Stimulated activated CD8-positive, alpha-beta memory T cell treated with anti-CD3 and anti-CD28 coated beads, Interleukin-12 subunit alpha, Interleukin-12 subunit beta, amount 100 ng/mL, for 1 hour (primary cell): ENCODE data around the gene NR3C2.
"Not testable (repeated sequence)": the region's sequence is repeated elsewhere in the genome, so short reads cannot be mapped to it uniquely, and the experiment has no call there.

Experiments
- DNase-seq: peaks from one replicate; pipeline ENCODE4 v3.0.0-alpha.2; 2020; ENCODE audit warnings: low read depth

The NR3C2 gene

DNA sequence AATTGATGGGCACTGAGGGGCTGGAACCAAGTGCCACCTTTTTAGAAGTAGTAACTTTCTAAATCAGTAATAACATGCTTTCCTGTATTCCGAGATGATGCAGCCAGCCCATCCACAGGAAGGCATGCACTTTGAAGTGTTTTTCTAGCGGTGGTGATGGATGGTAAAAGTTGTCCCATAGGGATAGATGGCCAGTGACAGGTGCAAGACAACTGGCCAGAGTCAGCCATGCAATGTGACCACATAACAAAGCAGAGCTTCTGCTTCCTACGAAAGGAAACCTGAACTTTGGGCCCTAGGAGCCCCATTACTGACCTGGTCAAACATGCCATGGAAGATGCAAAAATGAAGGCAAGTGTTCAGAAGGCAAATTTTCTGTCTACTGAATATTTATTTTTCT is 72.3 kb downstream of the NR3C2 start:
- no peak for DNase-seq

DNA sequence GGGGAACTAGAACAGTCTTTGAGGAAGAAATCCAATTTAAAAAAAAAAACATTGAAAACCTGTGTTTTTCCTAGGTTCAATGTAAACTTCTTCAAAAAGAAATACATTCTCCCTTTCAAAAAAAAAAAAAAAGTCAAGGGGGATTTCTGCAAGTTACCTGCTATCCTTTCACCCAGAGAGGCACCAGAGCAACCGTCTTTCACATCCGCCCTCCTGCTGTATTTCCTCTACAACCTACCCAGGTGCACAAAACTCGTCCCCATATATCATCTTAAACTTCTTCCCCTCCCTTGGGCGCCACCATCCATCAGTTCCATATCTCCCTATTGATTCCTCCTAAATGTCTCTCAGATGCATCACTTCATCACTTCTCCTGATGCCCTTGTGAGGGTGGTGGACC is 74.5 kb downstream of the NR3C2 start:
- no peak for DNase-seq

DNA sequence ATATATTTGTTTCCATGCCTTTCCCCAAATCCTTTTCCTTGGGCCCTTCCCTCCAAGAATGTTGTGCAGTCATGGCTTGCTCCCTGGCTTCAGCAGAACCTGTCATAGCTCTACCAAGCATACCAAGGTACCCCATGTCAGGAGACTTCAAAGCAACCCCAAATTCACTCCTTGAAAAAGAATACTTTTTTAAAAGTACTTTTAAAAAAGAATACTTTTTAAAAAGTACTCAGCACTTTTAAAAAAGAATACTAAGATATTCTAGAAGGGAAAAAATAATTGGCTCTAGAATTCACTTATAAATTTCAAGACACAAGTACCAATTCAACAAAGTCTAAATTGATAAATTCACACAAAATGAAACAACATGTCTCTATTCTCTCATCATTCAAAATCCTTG is 76.0 kb downstream of the NR3C2 start:
- DNase-seq, result no peak

DNA sequence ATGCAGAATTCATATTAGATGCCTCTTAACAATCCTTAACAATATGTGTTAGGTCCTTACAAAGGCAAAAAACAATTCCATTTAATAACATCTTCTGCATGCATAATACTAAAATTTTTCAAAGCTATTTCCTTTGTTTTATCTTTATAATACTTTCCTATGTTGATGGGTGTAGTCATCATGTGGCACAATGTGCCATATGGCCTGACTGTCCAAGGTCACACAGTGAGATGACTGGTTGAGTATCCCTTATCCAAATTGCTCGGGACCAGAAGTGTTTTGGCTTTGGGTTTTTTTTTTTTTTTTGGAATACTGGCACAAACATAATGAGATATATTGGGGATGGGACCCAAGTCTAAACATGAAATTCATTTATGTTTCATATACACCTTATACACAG is 77.7 kb downstream of the NR3C2 start:
- no peak for DNase-seq

DNA sequence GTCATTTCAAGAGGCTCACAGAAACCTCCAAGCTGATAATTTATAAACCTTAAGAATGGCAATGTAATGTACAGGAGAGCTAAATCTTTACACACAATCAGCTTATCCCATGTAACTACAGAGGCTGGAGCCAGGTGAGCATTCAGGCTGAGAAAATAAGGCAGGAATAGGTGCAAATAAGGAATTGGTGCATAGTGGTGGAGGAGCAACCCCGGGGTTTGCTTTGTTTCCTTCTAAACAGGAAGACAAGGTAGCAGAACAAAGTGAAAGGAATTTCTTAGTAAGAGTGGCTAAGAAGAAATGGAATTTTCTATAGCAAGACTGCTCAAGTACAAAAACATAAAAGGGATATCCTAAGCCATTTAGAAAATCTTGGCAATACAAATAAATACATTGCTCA is 82.4 kb downstream of the NR3C2 start:
- no peak for DNase-seq

DNA sequence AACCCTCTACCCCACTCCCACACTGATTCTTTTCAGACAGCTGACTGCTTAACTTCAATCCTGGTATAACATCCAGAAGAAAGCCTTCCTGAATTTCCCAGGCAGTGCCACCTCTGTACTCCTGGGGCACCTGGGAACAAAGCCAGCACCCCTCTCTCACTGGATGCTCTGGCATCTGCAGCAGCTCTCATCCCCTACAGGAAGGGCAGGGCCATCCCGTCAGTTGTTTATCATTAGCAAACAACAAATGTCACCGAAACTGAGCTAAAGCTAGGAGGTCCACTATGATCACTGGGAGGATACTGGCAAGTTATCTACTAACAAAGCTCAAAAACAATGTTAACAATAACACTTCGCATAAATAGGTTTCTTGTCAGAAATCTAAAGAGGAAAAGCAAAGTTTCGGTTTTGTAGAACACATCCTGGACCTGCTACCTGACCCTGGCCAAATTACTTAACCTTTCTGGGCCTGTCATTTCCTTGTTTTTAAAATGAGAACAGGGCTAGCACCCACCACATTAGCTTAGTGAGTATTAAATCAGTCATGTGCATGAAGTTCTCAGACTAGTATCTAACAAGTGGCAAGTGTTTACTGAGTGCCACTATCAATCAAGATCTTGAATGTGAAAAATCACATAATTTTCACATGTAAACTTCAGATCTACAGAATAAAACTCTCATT is 86.6 kb downstream of the NR3C2 start:
- no peak for DNase-seq

DNA sequence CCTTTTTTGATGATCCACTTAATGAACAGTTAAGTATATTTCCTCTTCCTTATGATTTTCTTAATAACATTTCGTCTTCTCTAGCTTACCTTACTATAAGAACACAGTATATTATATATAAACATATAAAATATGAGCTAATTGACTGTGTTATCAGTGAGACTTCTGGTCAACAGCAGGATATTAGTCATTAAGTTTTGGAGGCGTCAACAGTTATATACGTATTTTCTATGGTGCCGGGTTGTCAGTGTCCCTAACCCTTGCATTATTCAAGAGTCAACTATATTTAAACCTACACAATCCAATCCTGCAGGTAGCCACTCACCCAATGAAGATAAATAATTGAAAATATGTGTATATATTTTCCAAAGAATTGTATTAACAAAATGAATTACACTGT is 88.0 kb downstream of the NR3C2 start:
- no peak for DNase-seq

DNA sequence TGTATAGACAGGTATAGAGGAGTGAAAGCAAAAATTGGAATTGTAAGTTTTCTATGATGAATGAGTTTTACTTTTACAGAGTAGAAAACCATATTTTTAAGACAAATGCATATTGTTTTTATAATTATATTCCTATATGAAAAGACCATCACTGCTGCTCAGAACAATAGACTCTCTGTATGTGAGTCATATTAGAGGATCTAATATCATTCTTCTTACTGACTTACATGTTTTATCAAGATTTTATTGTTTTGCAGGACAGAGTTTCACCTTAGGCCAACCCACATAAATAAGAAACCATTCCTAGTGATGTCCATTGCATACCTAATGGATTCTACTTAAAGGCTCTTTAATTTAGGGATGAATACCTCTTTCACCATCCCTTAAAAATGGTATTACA is 88.6 kb downstream of the NR3C2 start:
- no peak for DNase-seq

DNA sequence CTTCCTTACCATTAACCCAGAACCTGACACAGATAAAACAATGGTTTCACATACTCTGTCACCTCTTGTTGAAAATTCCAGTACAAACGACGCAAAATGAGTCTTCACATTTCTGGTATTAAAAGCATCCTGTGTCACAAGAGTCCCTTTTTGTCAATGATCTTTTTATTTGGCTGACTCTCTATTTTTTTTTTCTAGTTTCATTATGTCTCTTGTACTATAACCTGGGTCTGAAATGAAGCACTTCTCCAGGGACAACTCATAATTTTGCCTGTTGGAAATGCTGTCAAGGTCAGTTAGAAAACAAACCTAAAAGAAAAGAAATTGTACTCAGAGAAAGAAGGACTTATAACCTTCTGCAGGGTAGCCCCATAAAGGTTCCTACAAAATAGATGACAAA is 93.1 kb downstream of the NR3C2 start:
- DNase-seq, result no peak

DNA sequence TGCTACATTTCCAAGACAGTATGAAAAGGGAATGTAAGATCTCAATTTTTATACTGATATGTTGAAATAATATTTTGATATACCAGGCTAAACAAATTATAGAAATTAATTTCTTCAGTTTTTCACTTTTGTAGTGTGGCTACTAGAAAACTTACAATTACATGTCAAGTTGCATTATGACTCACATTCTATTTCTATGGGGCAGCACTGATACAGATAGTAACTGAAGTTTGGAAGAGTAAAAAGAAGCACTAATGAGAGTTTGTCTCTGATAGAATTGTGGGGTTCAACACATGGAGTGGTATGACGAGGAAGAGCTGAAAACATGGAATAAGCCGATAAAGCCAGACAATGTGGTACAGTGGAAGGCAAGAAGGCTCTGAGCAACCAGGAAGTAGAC is 95.6 kb downstream of the NR3C2 start:
- no peak for DNase-seq

DNA sequence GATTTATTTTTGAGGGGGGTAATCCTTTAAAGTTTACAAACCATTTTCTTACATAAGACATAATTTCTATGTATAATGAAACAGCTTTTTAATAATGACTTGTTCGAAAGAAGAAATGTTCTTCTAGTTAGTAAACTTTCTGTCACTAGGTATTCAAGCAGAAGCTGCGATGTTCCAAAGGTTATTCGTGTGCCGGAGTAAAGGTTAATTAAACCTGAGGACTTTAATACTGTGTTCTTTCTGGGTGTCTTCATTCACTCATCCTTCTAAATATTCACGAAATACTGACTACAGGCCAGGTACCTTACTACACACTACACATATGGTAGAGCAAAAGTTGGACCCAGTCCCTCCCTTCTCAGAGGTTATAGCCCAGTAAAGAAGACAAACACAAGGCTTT is 96.7 kb downstream of the NR3C2 start:
- DNase-seq, result no peak

DNA sequence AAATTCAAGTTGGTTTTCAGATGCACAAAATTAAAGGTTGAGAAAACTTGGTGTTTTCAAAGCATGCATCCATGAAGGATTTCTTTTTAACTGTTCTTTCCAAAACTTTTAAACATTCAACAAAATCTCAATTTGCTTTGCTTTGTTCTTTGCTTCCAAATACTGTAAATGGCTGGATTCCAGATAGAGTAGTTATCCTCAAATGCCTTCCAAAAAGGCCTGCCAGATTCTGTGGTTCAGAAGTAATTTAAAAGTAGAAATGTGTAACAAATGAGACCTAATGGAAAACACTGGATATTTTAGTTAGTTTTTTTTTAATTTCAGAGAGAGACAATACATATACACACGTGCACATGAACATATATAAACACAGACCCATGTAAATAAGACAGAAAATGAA is 97.3 kb downstream of the NR3C2 start:
- no peak for DNase-seq

DNA sequence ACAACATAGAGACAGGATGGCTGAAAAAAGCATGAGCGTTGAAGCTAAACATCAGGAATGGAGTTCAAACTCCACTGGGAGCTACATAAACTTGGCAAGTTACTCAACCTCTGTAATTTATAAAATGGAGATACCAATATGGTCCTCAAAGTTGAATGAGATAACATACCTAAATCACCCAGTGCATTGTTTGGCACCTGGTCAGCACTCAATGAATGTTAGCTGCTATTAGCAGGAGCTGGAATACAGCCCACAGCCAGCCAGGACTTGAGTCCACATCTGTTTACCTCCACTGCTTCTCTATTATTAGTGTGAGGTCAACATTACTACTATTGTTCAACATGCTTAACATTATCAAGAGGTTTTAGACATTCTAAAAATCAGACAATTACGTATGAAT is 97.9 kb downstream of the NR3C2 start:
- no peak for DNase-seq

DNA sequence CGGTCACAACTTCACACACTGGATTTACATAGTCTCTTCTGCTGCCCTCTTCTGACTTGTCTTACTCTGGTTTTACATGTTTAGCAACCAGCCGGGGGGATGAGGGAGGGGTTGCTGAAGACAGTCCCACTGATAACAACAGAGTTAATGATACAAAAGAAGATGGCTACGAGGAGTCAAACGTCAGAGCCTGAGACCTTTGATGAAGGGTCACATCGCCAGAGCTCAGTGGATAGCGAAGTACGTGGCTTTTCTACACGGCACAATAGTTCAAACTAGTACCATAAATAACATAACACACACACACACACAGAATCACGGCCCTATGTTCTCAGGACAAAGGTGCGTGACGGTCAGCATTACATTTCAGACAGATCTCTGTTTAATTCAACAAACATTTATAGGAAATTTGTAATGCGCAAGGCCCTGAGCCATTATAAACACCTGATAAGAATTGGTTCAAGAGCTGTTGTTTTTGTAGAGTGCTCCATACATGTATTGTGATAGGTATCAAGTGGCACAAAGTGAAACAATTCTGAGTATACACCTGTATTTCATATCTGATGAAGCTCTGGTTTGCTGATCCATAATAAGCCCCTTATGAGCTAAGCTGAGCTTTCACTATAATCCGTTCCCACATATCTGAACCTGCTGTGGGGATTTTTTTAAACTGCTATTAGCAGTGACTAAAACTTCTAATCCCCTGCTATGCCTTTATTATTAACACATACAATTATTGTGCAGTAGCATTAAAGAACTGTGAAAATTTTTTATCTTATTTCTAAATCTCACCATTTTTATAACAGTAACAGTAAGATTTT is 100.0 kb downstream of the NR3C2 start:
- DNase-seq, result no peak

DNA sequence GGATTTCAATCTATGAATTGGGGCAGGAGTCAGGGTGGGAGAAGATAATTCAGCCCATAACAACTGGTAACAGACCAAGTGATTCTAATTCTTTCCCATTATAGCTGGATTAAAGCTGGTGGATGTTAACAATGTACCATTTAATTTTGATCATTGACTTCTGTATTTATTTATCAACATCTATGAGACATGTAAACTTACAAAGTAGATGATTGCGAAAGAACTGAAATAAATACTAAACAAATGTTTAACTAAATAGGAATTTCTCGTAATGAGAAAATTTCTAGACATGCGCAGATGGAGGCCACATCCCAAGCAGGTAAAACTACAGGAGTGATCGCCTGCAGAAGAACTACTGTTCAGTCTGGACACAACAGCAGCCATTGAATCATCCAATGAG is 107.1 kb downstream of the NR3C2 start:
- no peak for DNase-seq

DNA sequence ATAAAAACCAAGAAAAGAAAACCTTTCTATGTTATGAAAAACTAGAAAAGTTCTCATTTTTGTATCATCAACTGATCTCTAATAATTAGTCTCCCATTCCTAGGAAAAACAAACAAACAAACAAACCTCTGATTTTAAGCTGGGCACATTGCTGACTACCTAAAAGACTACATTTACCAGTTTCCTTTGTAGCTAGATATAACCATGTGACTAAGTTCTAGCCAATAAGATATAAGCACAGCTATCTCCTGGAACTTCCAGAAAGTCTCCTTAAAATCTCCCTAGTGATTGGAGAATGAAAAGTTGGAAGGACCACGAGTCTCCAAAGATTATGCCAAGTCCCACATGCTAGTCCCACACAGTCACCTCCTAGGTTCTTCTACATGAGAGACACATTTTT is 108.9 kb downstream of the NR3C2 start:
- no peak for DNase-seq

DNA sequence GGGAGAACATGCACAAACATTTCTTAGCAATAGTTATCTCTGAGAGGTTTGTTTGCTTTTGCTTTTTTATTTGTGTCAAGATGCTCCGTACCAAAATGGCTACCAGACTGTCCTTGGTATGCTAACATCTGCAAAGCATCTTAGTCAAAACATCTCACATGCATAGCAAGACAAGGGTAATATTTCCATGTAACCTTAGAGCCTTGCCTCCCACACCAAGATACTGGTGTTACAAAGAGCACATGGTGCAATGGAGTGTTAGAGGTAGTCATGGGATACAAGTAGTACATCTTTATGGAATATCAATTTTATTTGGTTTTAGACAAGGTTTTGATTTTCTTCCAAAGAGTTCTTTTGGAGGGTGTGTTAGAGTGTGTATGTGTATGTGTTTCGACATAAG is 109.7 kb downstream of the NR3C2 start:
- no peak for DNase-seq

DNA sequence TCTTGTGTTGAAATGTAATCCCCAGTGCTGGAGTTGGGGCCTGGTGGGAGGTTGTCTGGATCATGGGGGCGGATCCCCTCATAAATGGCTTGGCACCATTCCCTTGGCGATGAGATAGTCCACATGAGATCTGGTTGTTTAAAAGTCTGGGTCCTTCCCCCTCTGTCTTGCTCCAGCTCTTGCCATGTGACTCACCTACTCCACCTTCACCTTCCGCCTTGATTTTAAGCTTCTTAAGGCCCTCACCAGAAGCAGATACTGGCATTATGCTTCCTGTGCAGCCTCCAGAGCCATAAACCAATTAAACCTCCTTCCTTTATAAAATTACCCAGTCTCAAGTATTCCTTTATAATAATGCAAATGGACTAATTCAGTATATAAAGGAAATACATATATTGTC is 111.5 kb downstream of the NR3C2 start:
- DNase-seq, result no peak

DNA sequence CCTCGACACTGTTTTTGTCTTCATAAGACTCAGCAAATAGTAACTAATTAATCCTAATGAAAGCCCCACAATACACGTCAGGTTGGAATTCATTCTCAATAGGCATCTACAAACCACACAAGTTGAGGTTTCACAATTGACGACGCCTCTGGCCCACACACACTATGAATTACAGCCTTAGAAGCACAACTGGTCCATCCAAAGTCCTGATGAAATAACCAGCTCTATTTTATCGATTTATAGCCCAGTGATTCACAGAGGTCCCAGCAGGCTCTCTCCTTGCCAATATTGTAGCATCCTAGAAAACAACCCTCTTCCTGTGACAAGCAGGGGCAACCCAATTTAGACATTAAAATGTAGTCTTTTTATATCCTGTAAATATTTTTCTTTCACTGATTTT is 112.1 kb downstream of the NR3C2 start:
- DNase-seq, result no peak

DNA sequence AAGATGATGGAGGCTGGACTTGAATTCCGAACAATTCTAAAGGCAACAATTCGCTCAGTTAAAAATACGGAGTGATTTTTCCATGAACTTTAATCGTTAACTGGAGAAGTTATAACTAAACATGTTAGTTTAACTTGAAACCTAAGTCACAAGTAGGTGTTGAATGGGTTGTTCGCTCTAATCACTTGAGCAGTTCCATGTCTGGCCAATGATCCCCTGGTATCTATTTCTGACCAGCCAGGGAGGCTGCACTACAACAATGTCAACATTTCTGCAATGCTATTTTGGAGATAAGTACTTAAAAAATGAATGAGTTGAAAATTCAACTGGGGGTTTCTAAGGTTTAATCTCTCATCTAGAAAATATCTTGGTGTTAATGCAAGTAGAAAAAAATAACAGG is 112.5 kb downstream of the NR3C2 start:
- no peak for DNase-seq

DNA sequence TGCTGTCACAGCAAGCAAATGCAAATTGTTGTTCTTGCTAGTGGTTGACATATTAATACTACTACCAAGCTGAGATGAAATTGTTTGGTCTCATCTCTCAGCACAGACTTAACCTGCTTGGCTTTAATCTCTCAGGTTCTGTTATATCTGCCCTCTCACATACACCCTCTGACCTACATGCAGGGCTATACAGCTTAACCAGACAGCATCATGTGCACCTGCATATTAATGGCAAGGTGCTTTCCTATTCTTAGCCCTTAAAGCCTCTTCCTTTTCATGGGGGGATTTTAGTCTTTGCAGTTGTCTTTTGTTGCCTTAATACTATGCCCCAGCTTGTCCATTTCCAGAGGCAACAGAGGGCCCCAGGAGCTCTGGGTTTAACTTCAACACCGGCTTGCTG is 114.5 kb downstream of the NR3C2 start:
- DNase-seq, result no peak

DNA sequence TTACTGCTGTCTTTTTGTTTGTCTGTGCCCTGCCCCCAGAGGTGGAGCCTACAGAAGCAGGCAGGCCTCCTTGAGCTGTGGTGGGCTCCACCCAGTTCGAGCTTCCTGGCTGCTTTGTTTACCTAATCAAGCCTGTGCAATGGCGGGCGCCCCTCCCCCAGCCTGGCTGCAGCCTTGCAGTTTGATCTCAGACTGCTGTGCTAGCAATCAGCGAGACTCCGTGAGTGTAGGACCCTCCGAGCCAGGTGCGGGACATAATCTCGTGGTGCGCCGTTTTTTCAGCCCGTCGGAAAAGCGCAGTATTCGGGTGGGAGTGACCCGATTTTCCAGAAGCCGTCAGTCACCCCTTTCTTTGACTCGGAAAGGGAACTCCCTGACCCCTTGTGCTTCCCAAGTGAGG is 118.9 kb downstream of the NR3C2 start:
- DNase-seq, result not testable (repeated sequence)

DNA sequence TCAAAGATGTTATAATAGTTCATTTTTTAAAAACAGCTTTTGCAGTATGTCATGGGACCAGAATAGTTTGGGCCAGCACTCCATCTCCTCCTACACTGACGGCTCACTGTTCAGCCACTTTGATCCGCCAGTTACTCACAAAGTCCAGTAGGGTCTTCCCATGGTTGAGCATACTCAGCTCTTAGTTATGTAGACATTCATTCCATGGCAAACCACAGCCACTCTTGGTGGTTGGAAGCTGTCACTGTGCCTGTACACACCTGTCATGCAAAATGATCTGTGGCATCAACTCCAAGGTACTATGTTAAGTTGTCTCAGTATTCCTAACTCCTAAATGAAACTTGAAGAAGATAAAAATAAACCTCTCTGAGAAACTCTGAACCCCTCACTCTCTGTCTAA is 127.2 kb downstream of the NR3C2 start:
- DNase-seq, result no peak

DNA sequence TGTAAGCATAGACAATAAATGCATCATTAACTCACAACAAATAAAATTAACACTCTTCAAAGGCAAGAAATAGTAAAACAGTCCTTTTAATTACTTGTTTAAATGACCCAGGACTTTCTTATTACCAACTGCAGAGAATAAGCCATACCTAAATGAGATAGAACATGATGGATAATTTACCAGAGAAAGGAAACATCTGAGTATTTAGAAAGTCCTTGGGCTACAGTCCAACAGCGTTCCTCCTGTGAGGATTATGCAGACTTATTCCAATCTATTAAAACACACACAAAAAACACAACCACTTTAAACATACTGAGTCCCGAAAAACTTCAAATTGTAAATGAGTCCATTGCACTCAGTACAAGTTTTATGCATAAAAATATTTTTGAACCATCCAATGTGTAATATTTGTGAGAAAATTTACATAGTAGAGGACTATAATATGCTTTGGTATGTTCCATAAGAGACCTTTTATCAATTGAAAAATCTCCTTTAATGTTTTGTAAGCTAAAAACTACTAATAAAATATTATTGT is 129.2 kb downstream of the NR3C2 start:
- no peak for DNase-seq
